Measurements from ENCODE around the gene TRAF2.

- TF ChIP-seq POLR2A (IDR thresholded peaks at IDR 0.05; ENCODE audit: low read depth, low read length) (no peak), POLR2AphosphoS5 (IDR thresholded peaks at IDR 0.05; ENCODE audit: low read depth, low read length) (no peak), TAF1 (IDR thresholded peaks at IDR 0.05; ENCODE audit: low read depth, low read length) (no peak)
These were observed 67.5 kb downstream of the TRAF2 start for GRCh38 chr9:136953771-136954269.
